HepG2 (cell line): Measurements from ENCODE around the gene C16orf87. TPM values are rescaled to one million over a fixed set of nuclear protein-coding genes. Genes with fewer than 3 reads are reported as not detected.

Source experiments
- ATF7 ChIP-seq, 2 experiments: fragments of 450-650 bp in 1 of 2; sonication (generic) in 1 of 2; formaldehyde crosslinking in 1 of 2; IDR thresholded peaks; 2 replicates each; pipeline versions ENCODE4 v1.4.0 to v1.6.1; 2016 to 2020; ENCODE audit warnings: antibody characterized with exemption in 1 of 2, mild to moderate bottlenecking in 1 of 2, missing genetic modification reagents in 1 of 2
- BORCS8-MEF2B ChIP-seq: sonication (generic); formaldehyde crosslinking; IDR thresholded peaks from 2 replicates; pipeline ENCODE4 v1.8.0; 2022; ENCODE audit warnings: mild to moderate bottlenecking, missing genetic modification reagents
- DZIP1 ChIP-seq: sonication (generic); formaldehyde crosslinking; IDR thresholded peaks from 2 replicates; pipeline ENCODE4 v1.5.0; 2020; ENCODE audit warnings: mild to moderate bottlenecking, missing genetic modification reagents
- FOSL2 ChIP-seq: sonication (generic); formaldehyde crosslinking; IDR thresholded peaks from 2 replicates; pipeline ENCODE4 v1.4.0; 2020; ENCODE audit warnings: missing genetic modification reagents
- GZF1 ChIP-seq: sonication (generic); formaldehyde crosslinking; IDR thresholded peaks from 2 replicates; pipeline ENCODE4 v1.5.1; 2020; ENCODE audit warnings: mild to moderate bottlenecking, missing genetic modification reagents
- HINFP ChIP-seq: sonication (generic); formaldehyde crosslinking; IDR thresholded peaks from 2 replicates; pipeline ENCODE4 v1.4.0; 2020; ENCODE audit warnings: low read depth, mild to moderate bottlenecking, missing genetic modification reagents
- HNRNPH1 ChIP-seq: fragments of 200-400 bp; formaldehyde crosslinking; optimal IDR thresholded peaks from 2 replicates; pipeline ENCODE3; 2017; ENCODE audit warnings: mild to moderate bottlenecking, low read depth, low read length
- IRF1 ChIP-seq: sonication (generic); formaldehyde crosslinking; IDR thresholded peaks from 2 replicates; pipeline ENCODE4 v1.4.0; 2020; ENCODE audit warnings: low read depth, mild to moderate bottlenecking, missing genetic modification reagents
- RAD51 ChIP-seq: fragments of 450-650 bp; IDR thresholded peaks from 2 replicates; pipeline ENCODE4 v1.6.1; 2016; ENCODE audit warnings: borderline replicate concordance
- RBAK ChIP-seq: sonication (generic); formaldehyde crosslinking; IDR thresholded peaks from 2 replicates; pipeline ENCODE4 v1.5.1; 2020; ENCODE audit warnings: mild to moderate bottlenecking, missing genetic modification reagents
- REPIN1 ChIP-seq: sonication (generic); formaldehyde crosslinking; IDR thresholded peaks from 2 replicates; pipeline ENCODE4 v1.8.0; 2022; ENCODE audit warnings: missing genetic modification reagents, low read depth, mild to moderate bottlenecking, borderline replicate concordance
- TRIM24 ChIP-seq: sonication (generic); formaldehyde crosslinking; IDR thresholded peaks from 2 replicates; pipeline ENCODE4 v1.8.0; 2022; ENCODE audit warnings: mild to moderate bottlenecking, missing genetic modification reagents
- ZFP1 ChIP-seq: IDR thresholded peaks from 2 replicates; pipeline ENCODE4 v1.6.1; 2016
- ZNF142 ChIP-seq: sonication (generic); formaldehyde crosslinking; IDR thresholded peaks from 2 replicates; pipeline ENCODE4 v1.4.0; 2020; ENCODE audit warnings: missing genetic modification reagents
- ZNF772 ChIP-seq: sonication (generic); formaldehyde crosslinking; IDR thresholded peaks from 2 replicates; pipeline ENCODE4 v1.5.0; 2020; ENCODE audit warnings: mild to moderate bottlenecking, missing genetic modification reagents
- ZZZ3 ChIP-seq: sonication (generic); formaldehyde crosslinking; IDR thresholded peaks from 2 replicates; pipeline ENCODE4 v1.4.0; 2020; ENCODE audit warnings: missing genetic modification reagents, mild to moderate bottlenecking, borderline replicate concordance
- polyA plus RNA-seq, 8 experiments: library from polyadenylated mRNA; depleted of rRNA in 3 of 8; stranded (reverse) in 7 of 8; unstranded in 1 of 8; fragments of >200 nt; fragmentation: Illumina TruSeq in 4 of 8; extraction: Trizol in 4 of 8; gene quantifications; 2 replicates each; pipeline versions ENCODE4 v1.2.1 to v1.2.3, GENCODE V29; 2011 to 2016; ENCODE audit warnings: low read depth in 4 of 8, missing spikeins in 1 of 8, mixed read lengths in 1 of 8; ENCODE audit not compliant: insufficient read depth in 1 of 8
- total RNA-seq, 5 experiments: library from RNA; depleted of rRNA; stranded (reverse); fragments of >200 nt; fragmentation: Illumina TruSeq; extraction: Trizol; gene quantifications; 2 replicates each; pipeline ENCODE4 v1.2.3, GENCODE V29; 2016; ENCODE audit warnings: low read depth in 1 of 5

The C16orf87 gene
- total and polyA plus RNA-seq, 2 of the 13 experiments (the other 11 are each of a cell fraction or from before 2014, with no cell fraction given) = 8.6 to 19.5 TPM

GRCh38 chr16:46747777-46748651, 83.0 kb downstream of the C16orf87 start, which contains the start of gene MYLK3 (continued):
- TF ChIP-seq ZNF142 (CRISPR knock-in tag) = no peak
- no peak for TF ChIP-seq DZIP1 (CRISPR knock-in tag)
- TF ChIP-seq BORCS8-MEF2B (CRISPR knock-in tag) = 0 out of 2 replicates have a peak, but pooled peaks have one; percentile 30
- no peak for TF ChIP-seq GZF1 (CRISPR knock-in tag)
- TF ChIP-seq RBAK = no peak
- no peak for TF ChIP-seq ZZZ3 (CRISPR knock-in tag)
- no peak for TF ChIP-seq REPIN1 (CRISPR knock-in tag)
- no peak for TF ChIP-seq FOSL2 (CRISPR knock-in tag)
- TF ChIP-seq TRIM24 (CRISPR knock-in tag) = no peak
- no peak for TF ChIP-seq HNRNPH1
- TF ChIP-seq ZNF772 (CRISPR knock-in tag) = 0 out of 2 replicates have a peak, but pooled peaks have one; percentile 6
- 0 out of 2 replicates have a peak, but pooled peaks have one; percentile 10 for TF ChIP-seq HINFP
- no peak for TF ChIP-seq ZFP1 (CRISPR knock-in tag)
- TF ChIP-seq IRF1 (CRISPR knock-in tag) = no peak
- no peak for TF ChIP-seq RAD51
- TF ChIP-seq ATF7 (IDR thresholded peaks at IDR 0.05) = no peak
- no peak for TF ChIP-seq ATF7 (CRISPR knock-in tag; IDR thresholded peaks at IDR 0.05)
